ENCODE measurements around the gene SAFB2. TPM values are rescaled to one million over a fixed set of nuclear protein-coding genes. Genes with fewer than 3 reads are reported as not detected.
A peak's percentile ranks its signal among the peaks of the same experiment; 100 is the strongest.

SAFB2 gene
- total RNA-seq, 1 donor from 2014 or later: 53.3 TPM

DNA sequence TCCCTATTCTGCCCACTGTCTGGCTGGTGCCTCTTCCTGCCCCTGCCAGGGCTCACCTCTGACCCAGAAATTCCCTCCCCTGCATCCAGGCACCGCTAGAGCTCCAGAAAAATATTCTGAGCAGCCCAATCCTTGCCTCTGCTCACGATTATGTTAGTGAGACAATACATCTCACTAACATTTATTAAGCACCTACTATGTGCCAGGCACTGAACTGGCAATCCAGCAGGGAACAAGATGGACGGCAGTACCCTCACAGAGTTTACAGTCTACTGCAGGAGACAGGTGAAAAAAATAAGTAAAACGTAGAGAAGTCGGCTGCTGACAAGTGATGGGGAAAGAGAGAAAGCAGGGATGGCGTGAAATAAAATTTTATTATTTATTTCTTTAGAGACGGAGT lies 60.3 kb downstream of the SAFB2 start:
- Mint-ChIP-seq H3K9me3 (peaks cover 9% of the 10 kb centered on the region), H3K4me1 (peaks cover 26% of the 10 kb centered on the region), H3K27ac (no peak overlapping the region), H3K4me3 (no peak overlapping the region), H3K27me3 (ENCODE audit: insufficient read depth, low read depth) (peaks cover 15% of the 10 kb centered on the region), H3K36me3 (no peaks in the 10 kb centered on the region)
- no peak for DNase-seq (ENCODE audit: low spot score)
- TF ChIP-seq EZH2phosphoT487 (IDR thresholded peaks at IDR 0.05) (no peak), CTCF (IDR thresholded peaks at IDR 0.05) (no peak), EZH2 (IDR thresholded peaks at IDR 0.05) (no peak)
- Histone ChIP-seq H3K36me3 (no peaks in the 10 kb centered on the region), H3K27ac (no peak overlapping the region), H3K79me2 (ENCODE audit: low read depth) (no peaks in the 10 kb centered on the region), H3K9me3 (ENCODE audit: low read depth) (no peaks in the 10 kb centered on the region), H3K27me3 (peaks cover 22% of the 10 kb centered on the region), H3K4me3 (no peak overlapping the region), H3K9ac (no peak overlapping the region), H3K4me2 (no peak overlapping the region), H3F3A (ENCODE audit: low read depth) (peaks cover 31% of the 10 kb centered on the region), H4K20me1 (ENCODE audit: low read depth) (no peaks in the 10 kb centered on the region), H3K4me1 (peaks cover 14% of the 10 kb centered on the region), H2AFZ (replicated peaks) (no peak overlapping the region)

- Histone ChIP-seq H4K20me1 (ENCODE audit: low read depth) (no peaks in the 10 kb centered on the region), H3F3A (ENCODE audit: low read depth) (peaks cover 24% of the 10 kb centered on the region), H3K9ac (no peak overlapping the region), H3K79me2 (ENCODE audit: low read depth) (no peaks in the 10 kb centered on the region), H2AFZ (replicated peaks) (no peak overlapping the region), H3K4me2 (no peak overlapping the region), H3K4me3 (no peak overlapping the region), H3K4me1 (peaks cover 14% of the 10 kb centered on the region), H3K27me3 (peaks cover 15% of the 10 kb centered on the region), H3K36me3 (no peaks in the 10 kb centered on the region), H3K27ac (no peak overlapping the region), H3K9me3 (ENCODE audit: low read depth) (no peaks in the 10 kb centered on the region)
- H3K27me3 Mint-ChIP-seq (ENCODE audit: insufficient read depth, low read depth): peaks cover 15% of the 10 kb centered on the region
- TF ChIP-seq EZH2phosphoT487 (IDR thresholded peaks at IDR 0.05) (no peak), EZH2 (IDR thresholded peaks at IDR 0.05) (no peak), CTCF (IDR thresholded peaks at IDR 0.05) (peak; percentile 67)
- peak overlapping the region; percentile 46 for H3K4me3 Mint-ChIP-seq
- H3K36me3 Mint-ChIP-seq: no peaks in the 10 kb centered on the region
- no peak for DNase-seq (ENCODE audit: low spot score)
- no peak overlapping the region for H3K27ac Mint-ChIP-seq
- peaks cover 9% of the 10 kb centered on the region for H3K9me3 Mint-ChIP-seq
- peaks cover 26% of the 10 kb centered on the region for H3K4me1 Mint-ChIP-seq
These were observed 61.0 kb downstream of the SAFB2 start for GRCh38 chr19:5561559-5561958.

DNA sequence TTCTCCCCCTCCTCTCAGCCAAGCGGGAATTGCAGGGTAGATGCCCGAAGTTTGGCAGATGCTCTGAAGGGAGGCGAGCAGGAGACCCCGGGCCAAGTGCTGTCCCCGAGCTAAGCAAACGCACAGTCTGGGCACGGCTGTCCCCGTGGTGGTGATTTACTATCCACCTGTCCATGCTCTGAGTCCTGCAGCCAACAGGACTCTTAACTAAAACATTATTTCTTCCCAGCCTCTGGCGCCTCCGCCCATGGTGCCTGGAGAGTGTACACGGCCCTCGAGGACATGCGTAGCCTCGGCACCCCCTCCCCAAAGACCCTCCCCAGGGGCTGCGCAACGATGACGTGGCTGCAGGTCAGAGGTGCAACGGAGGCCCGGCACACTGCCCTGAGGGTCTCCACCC lies 62.4 kb downstream of the SAFB2 start:
- Histone ChIP-seq H3K9me3 (ENCODE audit: low read depth) (no peaks in the 10 kb centered on the region), H3K27ac (no peak overlapping the region), H3K79me2 (ENCODE audit: low read depth) (no peaks in the 10 kb centered on the region), H3K4me3 (no peak overlapping the region), H2AFZ (replicated peaks) (no peak overlapping the region), H3K4me2 (no peak overlapping the region), H3K9ac (no peak overlapping the region), H3F3A (ENCODE audit: low read depth) (peaks cover 14% of the 10 kb centered on the region), H3K36me3 (no peaks in the 10 kb centered on the region), H3K27me3 (peaks cover 3% of the 10 kb centered on the region), H3K4me1 (peaks cover 14% of the 10 kb centered on the region), H4K20me1 (ENCODE audit: low read depth) (no peaks in the 10 kb centered on the region)
- Mint-ChIP-seq H3K36me3 (no peaks in the 10 kb centered on the region), H3K4me1 (peaks cover 23% of the 10 kb centered on the region), H3K4me3 (no peak overlapping the region), H3K9me3 (peaks cover 9% of the 10 kb centered on the region), H3K27ac (no peak overlapping the region), H3K27me3 (ENCODE audit: insufficient read depth, low read depth) (peaks cover 11% of the 10 kb centered on the region)
- DNase-seq (ENCODE audit: low spot score): no peak
- TF ChIP-seq EZH2 (IDR thresholded peaks at IDR 0.05) (no peak), EZH2phosphoT487 (IDR thresholded peaks at IDR 0.05) (no peak), CTCF (IDR thresholded peaks at IDR 0.05) (no peak)
